ENCODE results near the gene ELFN2. TPM values are rescaled to one million over a fixed set of nuclear protein-coding genes. Genes with fewer than 3 reads are reported as not detected.
A peak's percentile ranks its signal among the peaks of the same experiment; 100 is the strongest.

Gene ELFN2
- total and polyA plus RNA-seq, 8 donors: 0.03 to 0.89 (median 0.18) TPM; not detected in 5

DNA sequence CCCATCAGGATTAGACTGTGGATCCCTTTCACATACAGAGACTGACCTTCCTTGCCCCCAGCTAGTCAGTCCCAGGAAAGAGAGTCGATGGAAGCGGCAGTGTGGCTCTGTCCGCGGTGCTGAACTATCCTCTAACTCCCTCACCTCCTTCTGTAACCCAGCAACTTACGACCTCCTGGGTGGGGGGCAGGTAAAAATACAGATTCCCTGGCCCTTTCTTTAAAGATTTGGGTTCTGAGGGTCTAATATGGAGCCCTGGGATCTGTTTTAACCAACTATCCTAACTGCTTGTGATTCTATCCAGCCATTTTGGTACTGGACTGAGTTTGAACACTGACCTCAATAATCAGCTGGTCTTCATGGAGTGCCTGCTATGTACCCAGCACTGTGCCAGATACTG lies 35.7 kb upstream of the ELFN2 start:
- WGBS, 5 donors: 10 to 19% (median 15%) methylated on average over 5 of the region's 5 CpGs
- intact Hi-C loops (cut with DNase I; ENCODE audit: low total_unique reads): no loop called here
- no peaks in the 10 kb centered on the region for H3K9me3 ChIP-seq
- peaks cover 0 to 16% (median 2%) of the 10 kb centered on the region in 4 donors for H3K4me1 ChIP-seq
- peak in 1 of 2 donors; percentile 83 for DNase-seq
- TF ChIP-seq EP300 (IDR thresholded peaks at IDR 0.05) (no peak), POLR2A (IDR thresholded peaks at IDR 0.05) (no peak), POLR2AphosphoS5 (IDR thresholded peaks at IDR 0.05) (no peak)
- TF ChIP-seq, protein P1, sequence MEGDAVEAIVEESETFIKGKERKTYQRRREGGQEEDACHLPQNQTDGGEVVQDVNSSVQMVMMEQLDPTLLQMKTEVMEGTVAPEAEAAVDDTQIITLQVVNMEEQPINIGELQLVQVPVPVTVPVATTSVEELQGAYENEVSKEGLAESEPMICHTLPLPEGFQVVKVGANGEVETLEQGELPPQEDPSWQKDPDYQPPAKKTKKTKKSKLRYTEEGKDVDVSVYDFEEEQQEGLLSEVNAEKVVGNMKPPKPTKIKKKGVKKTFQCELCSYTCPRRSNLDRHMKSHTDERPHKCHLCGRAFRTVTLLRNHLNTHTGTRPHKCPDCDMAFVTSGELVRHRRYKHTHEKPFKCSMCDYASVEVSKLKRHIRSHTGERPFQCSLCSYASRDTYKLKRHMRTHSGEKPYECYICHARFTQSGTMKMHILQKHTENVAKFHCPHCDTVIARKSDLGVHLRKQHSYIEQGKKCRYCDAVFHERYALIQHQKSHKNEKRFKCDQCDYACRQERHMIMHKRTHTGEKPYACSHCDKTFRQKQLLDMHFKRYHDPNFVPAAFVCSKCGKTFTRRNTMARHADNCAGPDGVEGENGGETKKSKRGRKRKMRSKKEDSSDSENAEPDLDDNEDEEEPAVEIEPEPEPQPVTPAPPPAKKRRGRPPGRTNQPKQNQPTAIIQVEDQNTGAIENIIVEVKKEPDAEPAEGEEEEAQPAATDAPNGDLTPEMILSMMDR (IDR thresholded peaks at IDR 0.05): no peak
- H3K27me3 ChIP-seq: peaks cover 0 to 80% (median 0%) of the 10 kb centered on the region in 3 donors
- no peak overlapping the region for H3K4me3 ChIP-seq
- H3K36me3 ChIP-seq: peaks cover 0 to 6% (median 0%) of the 10 kb centered on the region in 4 donors
- no peak overlapping the region for H3K27ac ChIP-seq

DNA sequence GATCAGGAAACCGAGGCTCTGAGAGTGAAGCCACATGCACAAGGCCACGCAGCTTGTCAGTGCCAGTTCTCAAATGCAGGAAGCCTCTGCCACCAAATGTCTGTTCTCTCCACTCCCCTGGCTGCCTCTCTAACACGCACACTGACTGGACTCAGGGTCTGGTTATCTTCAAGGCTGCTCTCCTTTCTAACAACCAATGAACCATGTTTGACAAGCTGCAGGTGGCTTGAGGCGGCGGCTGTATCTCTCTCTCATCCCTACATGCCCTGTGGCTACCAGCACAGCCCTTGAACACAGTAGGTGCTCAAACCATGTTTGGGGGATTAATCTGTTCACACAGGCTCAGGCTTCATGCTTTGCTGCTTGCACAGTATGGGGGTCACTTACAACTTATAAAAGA lies 35.2 kb upstream of the ELFN2 start:
- Histone ChIP-seq H3K4me1 (peaks cover 0 to 20% (median 3%) of the 10 kb centered on the region in 4 donors), H3K27ac (no peak overlapping the region), H3K36me3 (peaks cover 0 to 6% (median 0%) of the 10 kb centered on the region in 4 donors), H3K9me3 (no peaks in the 10 kb centered on the region), H3K27me3 (peaks cover 0 to 78% (median 0%) of the 10 kb centered on the region in 3 donors), H3K4me3 (no peak overlapping the region)
- TF ChIP-seq EP300 (IDR thresholded peaks at IDR 0.05) (no peak), POLR2A (IDR thresholded peaks at IDR 0.05) (no peak), POLR2AphosphoS5 (IDR thresholded peaks at IDR 0.05) (no peak)
- TF ChIP-seq, protein P1 (IDR thresholded peaks at IDR 0.05): no peak
- intact Hi-C loops (cut with DNase I; ENCODE audit: low total_unique reads): no loop called here
- 41 to 68% (median 60%) methylated on average over 4 to 5 of the region's 5 CpGs for WGBS, 5 donors
- DNase-seq: peak in 1 of 2 donors; percentile 28

DNA sequence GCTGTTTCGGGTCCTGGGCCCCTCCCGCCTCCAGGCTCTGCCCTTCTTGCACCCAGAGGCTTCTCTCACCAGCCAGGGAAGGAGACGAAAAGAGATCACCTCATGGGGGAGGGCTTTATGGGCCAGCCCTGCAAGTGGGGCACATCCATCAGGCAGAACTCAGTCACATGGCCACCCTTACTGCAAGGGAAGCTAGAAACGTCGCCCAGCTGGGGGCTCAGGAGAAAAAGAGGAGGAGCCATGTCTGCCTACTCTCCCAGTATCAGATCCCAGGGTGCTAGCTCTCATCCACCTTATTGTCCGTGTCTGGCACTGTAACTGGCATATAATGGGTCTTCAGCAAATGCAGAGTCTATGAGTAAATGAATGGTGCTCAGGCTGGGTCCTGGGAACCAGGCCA lies 34.7 kb upstream of the ELFN2 start:
- Histone ChIP-seq H3K27ac (no peak overlapping the region), H3K36me3 (peaks cover 0 to 6% (median 0%) of the 10 kb centered on the region in 4 donors), H3K27me3 (peaks cover 0 to 78% (median 0%) of the 10 kb centered on the region in 3 donors), H3K4me1 (peaks cover 0 to 20% (median 3%) of the 10 kb centered on the region in 4 donors), H3K9me3 (no peaks in the 10 kb centered on the region), H3K4me3 (no peak overlapping the region)
- intact Hi-C loops (cut with DNase I; ENCODE audit: low total_unique reads): no loop called here
- DNase-seq: no peak
- 32 to 53% (median 48%) methylated on average over 6 of the region's 6 CpGs for WGBS, 5 donors
- no peak for TF ChIP-seq POLR2A (IDR thresholded peaks at IDR 0.05)
- TF ChIP-seq, protein P1 (IDR thresholded peaks at IDR 0.05): no peak
- TF ChIP-seq POLR2AphosphoS5 (IDR thresholded peaks at IDR 0.05): no peak
- TF ChIP-seq EP300 (IDR thresholded peaks at IDR 0.05): no peak

DNA sequence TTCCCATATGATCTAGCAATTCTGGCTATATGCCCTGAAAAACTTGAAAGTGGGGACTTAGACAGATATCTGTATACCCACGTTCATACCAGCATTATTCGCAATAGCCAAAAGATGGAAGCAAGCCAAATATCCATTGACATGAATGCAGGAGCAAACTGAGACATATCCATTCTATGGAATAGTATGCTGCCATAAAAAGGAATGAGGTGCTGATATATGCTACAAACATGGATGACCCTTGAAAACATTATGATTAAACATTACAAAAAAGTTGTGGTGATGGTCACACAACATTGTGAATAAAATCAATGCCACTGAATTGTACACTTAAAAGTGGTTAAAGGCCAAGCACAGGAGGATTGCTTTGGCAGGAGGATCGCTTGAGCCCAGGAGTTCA lies 33.4 kb upstream of the ELFN2 start:
- WGBS, 5 donors: 74 to 83% (median 76%) methylated on average over 3 of the region's 3 CpGs
- no peaks in the 10 kb centered on the region for H3K9me3 ChIP-seq
- DNase-seq: no peak
- TF ChIP-seq POLR2A (IDR thresholded peaks at IDR 0.05) (no peak), POLR2AphosphoS5 (IDR thresholded peaks at IDR 0.05) (no peak), EP300 (IDR thresholded peaks at IDR 0.05) (no peak)
- TF ChIP-seq, protein P1 (IDR thresholded peaks at IDR 0.05): no peak
- H3K27ac ChIP-seq: no peak overlapping the region
- no peak overlapping the region for H3K4me3 ChIP-seq
- peaks cover 0 to 24% (median 4%) of the 10 kb centered on the region in 4 donors for H3K4me1 ChIP-seq
- peaks cover 0 to 78% (median 0%) of the 10 kb centered on the region in 3 donors for H3K27me3 ChIP-seq
- intact Hi-C loops (cut with DNase I; ENCODE audit: low total_unique reads): no loop called here
- H3K36me3 ChIP-seq: peaks cover 0 to 2% (median 0%) of the 10 kb centered on the region in 4 donors

All from stomach (tissue), 9 donors.